GM12878 (cell line): ENCODE data around the gene MCEMP1. TPM values are rescaled to one million over a fixed set of nuclear protein-coding genes. Genes with fewer than 3 reads are reported as not detected.

Experiments
- ATAC-seq: fragments of 200-7000 bp; cut with Tn5 transposase; 3 replicates; pipeline ENCODE4 v1.9.1; 2020; ENCODE audit warnings: mild to moderate bottlenecking, moderate library complexity
- BruUV-seq: library from RNA; stranded (reverse); fragments of 400-500 nt; replicated peaks from 2 replicates; lab custom pipeline; 2021; lab: Mats Ljungman, UMichigan
- CTCF ChIA-PET: fragments of 300-600 bp; sonication (Branson Sonifier 250); formaldehyde crosslinking; extraction: SDS; loops from one replicate; lab custom pipeline; 2021; ENCODE audit warnings: inconsistent platforms; lab: Yijun Ruan, JAX
- POLR2A ChIA-PET: fragments of 350-600 bp; formaldehyde crosslinking; extraction: SDS; loops from one replicate; lab custom pipeline; 2021; ENCODE audit warnings: inconsistent platforms; lab: Charles Lee
- RAD21 ChIA-PET: fragments of 300-600 bp; sonication (Branson Sonifier 250); formaldehyde crosslinking; loops from one replicate; lab custom pipeline; 2023; ENCODE audit warnings: antibody characterized with exemption; ENCODE audit not compliant: unreplicated experiment; lab: Charles Lee
- SMC1A ChIA-PET: fragments of 300-600 bp; sonication (Branson Sonifier 250); formaldehyde crosslinking; loops from one replicate; lab custom pipeline; 2023; ENCODE audit not compliant: unreplicated experiment, uncharacterized antibody; lab: Charles Lee
- DNase-seq: peaks from one replicate; pipeline ENCODE4 v3.0.0-alpha.2; 2011; ENCODE audit warnings: low read depth, low spot score
- FAIRE-seq: peaks from 3 replicates; lab custom pipeline; 2011; peaks lifted over from hg19 to GRCh38; lab: Jason Lieb, UNC
- H2AFZ ChIP-seq: 2 replicates; pipeline ENCODE4 v1.6.0; 2011; ENCODE audit warnings: low read depth, low read length, control low read depth; ENCODE audit not compliant: control insufficient read depth
- H3K27ac ChIP-seq: 2 replicates; pipeline ENCODE4 v1.5.1; 2011; ENCODE audit warnings: control low read depth; ENCODE audit not compliant: control insufficient read depth, insufficient read depth
- H3K27me3 ChIP-seq, 2 experiments: replicated peaks in 1 of 2; 2 replicates each; pipeline versions ENCODE4 v1.6.0 to v1.6.1; 2011; ENCODE audit warnings: low read length in 1 of 2; ENCODE audit not compliant: control insufficient read depth in 2 of 2, insufficient read depth in 2 of 2
- H3K36me3 ChIP-seq, 2 experiments: 2 replicates each; pipeline ENCODE4 v1.5.1; 2011; ENCODE audit warnings: low read length in 1 of 2; ENCODE audit not compliant: control insufficient read depth in 2 of 2, insufficient read depth in 2 of 2
- H3K4me1 ChIP-seq: 2 replicates; pipeline ENCODE4 v1.6.1; 2011; ENCODE audit warnings: mild to moderate bottlenecking, low read length, moderate library complexity, mixed read lengths; ENCODE audit not compliant: control insufficient read depth, insufficient read depth
- H3K4me2 ChIP-seq: 2 replicates; pipeline ENCODE4 v1.6.0; 2011; ENCODE audit warnings: control low read depth; ENCODE audit not compliant: control insufficient read depth, insufficient read depth
- H3K4me3 ChIP-seq: fragments of 200-600 bp; sonication (generic); 2 replicates; pipeline ENCODE4 v1.5.1; 2016
- H3K79me2 ChIP-seq: 2 replicates; pipeline ENCODE4 v1.6.0; 2011; ENCODE audit warnings: low read length; ENCODE audit not compliant: control insufficient read depth, insufficient read depth
- H3K9ac ChIP-seq: 2 replicates; pipeline ENCODE4 v1.8.0; 2011; ENCODE audit warnings: low read length, control low read depth, mixed read lengths; ENCODE audit not compliant: control insufficient read depth, insufficient read depth
- H3K9me3 ChIP-seq: replicated peaks from 3 replicates; pipeline ENCODE4 v1.5.1; 2011; ENCODE audit warnings: mild to moderate bottlenecking, low read length; ENCODE audit not compliant: control insufficient read depth, insufficient read depth
- H4K20me1 ChIP-seq: 2 replicates; pipeline ENCODE4 v1.6.0; 2011; ENCODE audit not compliant: control insufficient read depth, insufficient read depth
- MEF2A ChIP-seq: IDR thresholded peaks from 2 replicates; pipeline ENCODE4 v1.6.1; 2011; ENCODE audit warnings: low read depth, mild to moderate bottlenecking, low read length, moderate library complexity; ENCODE audit not compliant: insufficient read depth
- PML ChIP-seq: IDR thresholded peaks from 2 replicates; pipeline ENCODE4 v1.6.1; 2012; ENCODE audit warnings: low read length, inconsistent platforms
- SMC3 ChIP-seq: IDR thresholded peaks from 2 replicates; pipeline ENCODE4 v1.6.1; 2011; ENCODE audit warnings: low read length, improper control_type of control experiment, borderline replicate concordance
- USF1 ChIP-seq: IDR thresholded peaks from 2 replicates; pipeline ENCODE4 v1.6.1; 2011; ENCODE audit warnings: borderline replicate concordance, low read depth, mild to moderate bottlenecking, moderate library complexity, mixed read lengths, low read length; ENCODE audit not compliant: insufficient read depth; ENCODE audit errors: extremely low read length
- YY1 ChIP-seq: IDR thresholded peaks from 2 replicates; pipeline ENCODE4 v1.6.1; 2011; ENCODE audit warnings: low read depth, mild to moderate bottlenecking, low read length
- WGBS: methylation state at CpG from one replicate; pipeline ENCODE4 v1.1.6; 2016; ENCODE audit warnings: low lambda C conversion rate; ENCODE audit not compliant: insufficient replicate concordance, insufficient coverage; ENCODE audit errors: missing lambda C conversion rate; 5-methylcytosine and 5-hydroxymethylcytosine counted together
- in situ Hi-C: fragments of 300-500 bp; cut with MboI; formaldehyde crosslinking; loops from 9 replicates; pipeline ENCODE4 v1.14.3; 2018; ENCODE audit warnings: mixed read lengths
- intact Hi-C: fragments of 100-400 bp; cut with micrococcal nuclease; formaldehyde crosslinking; loops from one replicate; pipeline ENCODE4 v1.14.2; 2022; ENCODE audit not compliant: unreplicated experiment
- polyA plus RNA-seq, 11 experiments: library from polyadenylated mRNA; depleted of rRNA in 4 of 11; unstranded in 6 of 11; stranded (reverse) in 5 of 11; fragments of >200 nt; fragmentation: Nextera tagmentation in 4 of 11; fragmentation: Illumina TruSeq in 1 of 11; extraction: Ambion mirVana in 4 of 11; extraction: Trizol in 1 of 11; gene quantifications; 1 replicate in 1 of 11; 2 replicates in 10 of 11; pipeline versions ENCODE4 v1.2.1 to v1.2.3, GENCODE V29; 2011 to 2016; ENCODE audit warnings: inconsistent platforms in 2 of 11, missing spikeins in 2 of 11, low read depth in 1 of 11
- total RNA-seq, 4 experiments: library from RNA; depleted of rRNA in 3 of 4; stranded (reverse); fragments of >200 nt in 3 of 4; fragmentation: Illumina TruSeq in 1 of 4; extraction: Trizol in 1 of 4; gene quantifications; 2 replicates each; pipeline versions ENCODE4 v1.2.1 to v1.2.3, GENCODE V29; 2013 to 2021
- TF ChIP-seq, protein P1 (sequence below): fragments of 450-650 bp; formaldehyde crosslinking; IDR thresholded peaks from 2 replicates; pipeline ENCODE4 v1.4.0; 2020; ENCODE audit warnings: mild to moderate bottlenecking, moderate library complexity

The MCEMP1 gene
- total and polyA plus RNA-seq, 10 of the 15 experiments (the other 5 are each of a cell fraction or from before 2014, with no cell fraction given) = 0.08 to 0.55 (median 0.26) TPM; not detected in 1

GRCh38 chr19:7648265-7649014 lies 28.4 kb upstream of the MCEMP1 start:
- H3K36me3 ChIP-seq = no peaks in the 10 kb centered on the region; a peak in 2 of 4 replicates
- ATAC-seq (no peak), FAIRE-seq (no peak), DNase-seq (no peak)
- H3K4me3 ChIP-seq = no peak overlapping the region
- H4K20me1 ChIP-seq = no peaks in the 10 kb centered on the region
- no peaks in the 10 kb centered on the region for H3K79me2 ChIP-seq
- no peak overlapping the region for H2AFZ ChIP-seq
- H3K4me1 ChIP-seq = peaks cover 6% of the 10 kb centered on the region
- TF ChIP-seq MEF2A (peak; percentile 87), USF1 (no peak), YY1 (0 out of 2 replicates have a peak, but pooled peaks have one; percentile 18), PML (0 out of 2 replicates have a peak, but pooled peaks have one; percentile 21), SMC3 (no peak)
- TF ChIP-seq, protein P1, sequence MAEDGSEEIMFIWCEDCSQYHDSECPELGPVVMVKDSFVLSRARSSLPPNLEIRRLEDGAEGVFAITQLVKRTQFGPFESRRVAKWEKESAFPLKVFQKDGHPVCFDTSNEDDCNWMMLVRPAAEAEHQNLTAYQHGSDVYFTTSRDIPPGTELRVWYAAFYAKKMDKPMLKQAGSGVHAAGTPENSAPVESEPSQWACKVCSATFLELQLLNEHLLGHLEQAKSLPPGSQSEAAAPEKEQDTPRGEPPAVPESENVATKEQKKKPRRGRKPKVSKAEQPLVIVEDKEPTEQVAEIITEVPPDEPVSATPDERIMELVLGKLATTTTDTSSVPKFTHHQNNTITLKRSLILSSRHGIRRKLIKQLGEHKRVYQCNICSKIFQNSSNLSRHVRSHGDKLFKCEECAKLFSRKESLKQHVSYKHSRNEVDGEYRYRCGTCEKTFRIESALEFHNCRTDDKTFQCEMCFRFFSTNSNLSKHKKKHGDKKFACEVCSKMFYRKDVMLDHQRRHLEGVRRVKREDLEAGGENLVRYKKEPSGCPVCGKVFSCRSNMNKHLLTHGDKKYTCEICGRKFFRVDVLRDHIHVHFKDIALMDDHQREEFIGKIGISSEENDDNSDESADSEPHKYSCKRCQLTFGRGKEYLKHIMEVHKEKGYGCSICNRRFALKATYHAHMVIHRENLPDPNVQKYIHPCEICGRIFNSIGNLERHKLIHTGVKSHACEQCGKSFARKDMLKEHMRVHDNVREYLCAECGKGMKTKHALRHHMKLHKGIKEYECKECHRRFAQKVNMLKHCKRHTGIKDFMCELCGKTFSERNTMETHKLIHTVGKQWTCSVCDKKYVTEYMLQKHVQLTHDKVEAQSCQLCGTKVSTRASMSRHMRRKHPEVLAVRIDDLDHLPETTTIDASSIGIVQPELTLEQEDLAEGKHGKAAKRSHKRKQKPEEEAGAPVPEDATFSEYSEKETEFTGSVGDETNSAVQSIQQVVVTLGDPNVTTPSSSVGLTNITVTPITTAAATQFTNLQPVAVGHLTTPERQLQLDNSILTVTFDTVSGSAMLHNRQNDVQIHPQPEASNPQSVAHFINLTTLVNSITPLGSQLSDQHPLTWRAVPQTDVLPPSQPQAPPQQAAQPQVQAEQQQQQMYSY (CRISPR knock-in tag) = no peak
- intact Hi-C loops (no loop called here), in situ Hi-C loops (no loop called here)
- H3K27me3 ChIP-seq = no peaks in the 10 kb centered on the region; a peak in 1 of 4 replicates
- H3K9me3 ChIP-seq = no peaks in the 10 kb centered on the region
- RAD21 ChIA-PET = interaction anchor here (1.0 kb wide), 1 partner anchor 80 kb away, joined by 3 read pairs; no protein-coding TSS in a partner anchor
- BruUV-seq = no TSS peak
- CTCF ChIA-PET = interaction anchor here (1.0 to 2.2 kb wide), 4 partner anchors 33 to 255 kb away, joined by 3 to 8 read pairs (median 4); partner anchors contain the start of genes MAP2K7 and TRAPPC5
- H3K9ac ChIP-seq = no peak overlapping the region
- WGBS = 59% methylated on average over 15 of the region's 15 CpGs
- SMC1A ChIA-PET = interaction anchor here (1.3 kb wide), 1 partner anchor 132 kb away, joined by 3 read pairs; no protein-coding TSS in a partner anchor
- H3K27ac ChIP-seq = no peak overlapping the region
- POLR2A ChIA-PET = no interaction called here
- 0 out of 2 replicates have a peak overlapping the region, but pooled peaks have one; percentile 7 for H3K4me2 ChIP-seq
